HepG2 (cell line): ENCODE data around the gene POLR2F. TPM values are rescaled to one million over a fixed set of nuclear protein-coding genes. Genes with fewer than 3 reads are reported as not detected.

Experiments used
- ATAC-seq: fragments of 200-7000 bp; cut with Tn5 transposase; 3 replicates; pipeline ENCODE4 v1.9.1; 2020; ENCODE audit warnings: mild to moderate bottlenecking, moderate library complexity
- BruUV-seq: library from RNA; stranded (reverse); fragments of 400-500 nt; replicated peaks from 2 replicates; lab custom pipeline; 2021; lab: Mats Ljungman, UMichigan
- CTCF ChIA-PET: fragments of 300-600 bp; formaldehyde crosslinking; extraction: SDS; loops from one replicate; lab custom pipeline; 2021; ENCODE audit warnings: low total read pairs, inconsistent platforms, low intra/inter-chr PET ratio; lab: Yijun Ruan, JAX
- POLR2A ChIA-PET: fragments of 350-600 bp; sonication (Branson Sonifier 250); formaldehyde crosslinking; loops from one replicate; lab custom pipeline; 2020; ENCODE audit warnings: antibody characterized with exemption, inconsistent platforms; lab: Yijun Ruan, JAX
- DNase-seq: peaks from one replicate; pipeline ENCODE4 v3.0.0-alpha.2; 2015; ENCODE audit warnings: low spot score
- FAIRE-seq: peaks from 3 replicates; lab custom pipeline; 2011; peaks lifted over from hg19 to GRCh38; lab: Jason Lieb, UNC
- H2AFZ ChIP-seq: one replicate; pipeline ENCODE4 v1.6.1; 2011; ENCODE audit warnings: low read length, inconsistent platforms
- H3K27ac ChIP-seq: fragments of 300-600 bp; 3 replicates; pipeline ENCODE4 v1.8.0; 2011; ENCODE audit warnings: mixed run types, mild to moderate bottlenecking, mixed read lengths, low read length, inconsistent platforms; ENCODE audit not compliant: insufficient read depth; ENCODE audit errors: extremely low read length
- H3K27me3 ChIP-seq, 2 experiments: fragments of 200-600 bp in 1 of 2; 2 replicates in 1 of 2; 3 replicates in 1 of 2; pipeline versions ENCODE4 v1.6.0 to v1.8.0; 2011; ENCODE audit warnings: low read length in 2 of 2, mild to moderate bottlenecking in 2 of 2, moderate library complexity in 2 of 2, inconsistent platforms in 1 of 2; ENCODE audit not compliant: insufficient read depth in 2 of 2, control insufficient read depth in 1 of 2
- H3K36me3 ChIP-seq, 2 experiments: fragments of 200-600 bp in 1 of 2; replicated peaks in 1 of 2; 2 replicates in 1 of 2; 3 replicates in 1 of 2; pipeline versions ENCODE4 v1.5.1 to v1.8.0; 2011; ENCODE audit warnings: low read length in 2 of 2, inconsistent platforms in 1 of 2; ENCODE audit not compliant: insufficient read depth in 2 of 2, control insufficient read depth in 1 of 2
- H3K4me1 ChIP-seq: 2 replicates; pipeline ENCODE4 v1.5.1; 2012; ENCODE audit warnings: low read length, inconsistent platforms; ENCODE audit not compliant: insufficient read depth
- H3K4me2 ChIP-seq: 2 replicates; pipeline ENCODE4 v1.6.0; 2011; ENCODE audit warnings: low read depth, low read length, inconsistent platforms
- H3K4me3 ChIP-seq, 3 experiments: fragments of 200-600 bp in 1 of 3; sonication (generic), shearing (Covaris generic) in 1 of 3; replicated peaks in 1 of 3; 2 replicates each; pipeline ENCODE4 v1.5.1; 2011 to 2016; ENCODE audit warnings: low read length in 3 of 3, inconsistent platforms in 2 of 3, low read depth in 2 of 3, mild to moderate bottlenecking in 2 of 3, control low read depth in 1 of 3, mixed read lengths in 1 of 3; ENCODE audit not compliant: insufficient read depth in 1 of 3
- H3K79me2 ChIP-seq: one replicate; pipeline ENCODE4 v1.6.1; 2011; ENCODE audit warnings: low read length, inconsistent platforms; ENCODE audit not compliant: insufficient read depth
- H3K9ac ChIP-seq: 2 replicates; pipeline ENCODE4 v1.6.0; 2011; ENCODE audit warnings: mild to moderate bottlenecking, low read depth, low read length, inconsistent platforms; ENCODE audit not compliant: insufficient read depth
- H3K9me3 ChIP-seq: 2 replicates; pipeline ENCODE4 v1.5.1; 2012; ENCODE audit warnings: mild to moderate bottlenecking, low read length
- H4K20me1 ChIP-seq: 2 replicates; pipeline ENCODE4 v1.6.0; 2011; ENCODE audit warnings: inconsistent platforms, mild to moderate bottlenecking, low read length, moderate library complexity; ENCODE audit not compliant: insufficient read depth
- CHCHD3 ChIP-seq: sonication (generic); formaldehyde crosslinking; IDR thresholded peaks from 2 replicates; pipeline ENCODE4 v1.8.0; 2022; ENCODE audit warnings: mild to moderate bottlenecking, missing genetic modification reagents, moderate library complexity
- EEA1 ChIP-seq: sonication (generic); formaldehyde crosslinking; IDR thresholded peaks from 2 replicates; pipeline ENCODE4 v1.5.1; 2020; ENCODE audit warnings: mild to moderate bottlenecking, missing genetic modification reagents, borderline replicate concordance
- FOXM1 ChIP-seq: sonication (generic); formaldehyde crosslinking; IDR thresholded peaks from 2 replicates; pipeline ENCODE4 v1.5.0; 2020; ENCODE audit warnings: missing genetic modification reagents
- MLX ChIP-seq: IDR thresholded peaks from 2 replicates; pipeline ENCODE4 v1.6.1; 2016
- MXD3 ChIP-seq: IDR thresholded peaks from 2 replicates; pipeline ENCODE4 v1.6.1; 2016; ENCODE audit warnings: mild to moderate bottlenecking, missing biosample characterization, missing genetic modification reagents
- MYC ChIP-seq: sonication (generic); formaldehyde crosslinking; IDR thresholded peaks from 2 replicates; pipeline ENCODE4 v1.9.0; 2021; ENCODE audit warnings: missing genetic modification reagents, borderline replicate concordance
- NBN ChIP-seq: fragments of 450-650 bp; conservative IDR thresholded peaks from 2 replicates; pipeline ENCODE4 v1.6.1; 2017
- SRSF1 ChIP-seq: fragments of 200-400 bp; formaldehyde crosslinking; optimal IDR thresholded peaks from 2 replicates; pipeline ENCODE3; 2017; ENCODE audit warnings: mild to moderate bottlenecking, low read depth, low read length, moderate library complexity
- TP53 ChIP-seq: sonication (generic); formaldehyde crosslinking; conservative IDR thresholded peaks from 2 replicates; pipeline ENCODE4 v1.4.0; 2020; ENCODE audit warnings: missing genetic modification reagents
- ZIK1 ChIP-seq: sonication (generic); formaldehyde crosslinking; IDR thresholded peaks from 2 replicates; pipeline ENCODE4 v1.5.0; 2020; ENCODE audit warnings: mild to moderate bottlenecking, low read depth, missing genetic modification reagents, borderline replicate concordance
- ZNF138 ChIP-seq: sonication (generic); formaldehyde crosslinking; IDR thresholded peaks from 2 replicates; pipeline ENCODE4 v1.5.0; 2020; ENCODE audit warnings: mild to moderate bottlenecking, low read depth, missing genetic modification reagents
- ZNF3 ChIP-seq: IDR thresholded peaks from 2 replicates; pipeline ENCODE4 v1.7.0; 2017; ENCODE audit warnings: inconsistent platforms
- ZNF337 ChIP-seq: sonication (generic); formaldehyde crosslinking; IDR thresholded peaks from 2 replicates; pipeline ENCODE4 v1.5.1; 2020; ENCODE audit warnings: missing genetic modification reagents, low read depth, mild to moderate bottlenecking, borderline replicate concordance
- ZNF407 ChIP-seq: sonication (generic); formaldehyde crosslinking; IDR thresholded peaks from one replicate; pipeline ENCODE4 v1.5.1; 2020; ENCODE audit warnings: mild to moderate bottlenecking, missing genetic modification reagents; ENCODE audit errors: not compliant biosample characterization
- ZNF672 ChIP-seq: sonication (generic); formaldehyde crosslinking; IDR thresholded peaks from 2 replicates; pipeline ENCODE4 v1.8.1; 2022; ENCODE audit warnings: missing genetic modification reagents
- WGBS: methylation state at CpG from one replicate; pipeline ENCODE4 v1.1.6; 2017; ENCODE audit warnings: low lambda C conversion rate; 5-methylcytosine and 5-hydroxymethylcytosine counted together
- in situ Hi-C: cut with HindIII; loops from 2 replicates; pipeline ENCODE4 v1.10.0; 2017; ENCODE audit warnings: low pct_unique_long_range_greater_than_20kb; ENCODE audit not compliant: extremely low pct_ligation_motif_present
- intact Hi-C: fragments of 100-400 bp; cut with micrococcal nuclease; formaldehyde crosslinking; loops from one replicate; pipeline ENCODE4 v1.10.0; 2022; ENCODE audit not compliant: unreplicated experiment
- polyA plus RNA-seq, 8 experiments: library from polyadenylated mRNA; depleted of rRNA in 3 of 8; stranded (reverse) in 7 of 8; unstranded in 1 of 8; fragments of >200 nt; fragmentation: Illumina TruSeq in 4 of 8; extraction: Trizol in 4 of 8; gene quantifications; 2 replicates each; pipeline versions ENCODE4 v1.2.1 to v1.2.3, GENCODE V29; 2011 to 2016; ENCODE audit warnings: low read depth in 4 of 8, missing spikeins in 1 of 8, mixed read lengths in 1 of 8; ENCODE audit not compliant: insufficient read depth in 1 of 8
- total RNA-seq, 5 experiments: library from RNA; depleted of rRNA; stranded (reverse); fragments of >200 nt; fragmentation: Illumina TruSeq; extraction: Trizol; gene quantifications; 2 replicates each; pipeline ENCODE4 v1.2.3, GENCODE V29; 2016; ENCODE audit warnings: low read depth in 1 of 5

POLR2F gene
- total and polyA plus RNA-seq, 2 of the 13 experiments (the other 11 are each of a cell fraction or from before 2014, with no cell fraction given), result 135 to 158 TPM

DNA sequence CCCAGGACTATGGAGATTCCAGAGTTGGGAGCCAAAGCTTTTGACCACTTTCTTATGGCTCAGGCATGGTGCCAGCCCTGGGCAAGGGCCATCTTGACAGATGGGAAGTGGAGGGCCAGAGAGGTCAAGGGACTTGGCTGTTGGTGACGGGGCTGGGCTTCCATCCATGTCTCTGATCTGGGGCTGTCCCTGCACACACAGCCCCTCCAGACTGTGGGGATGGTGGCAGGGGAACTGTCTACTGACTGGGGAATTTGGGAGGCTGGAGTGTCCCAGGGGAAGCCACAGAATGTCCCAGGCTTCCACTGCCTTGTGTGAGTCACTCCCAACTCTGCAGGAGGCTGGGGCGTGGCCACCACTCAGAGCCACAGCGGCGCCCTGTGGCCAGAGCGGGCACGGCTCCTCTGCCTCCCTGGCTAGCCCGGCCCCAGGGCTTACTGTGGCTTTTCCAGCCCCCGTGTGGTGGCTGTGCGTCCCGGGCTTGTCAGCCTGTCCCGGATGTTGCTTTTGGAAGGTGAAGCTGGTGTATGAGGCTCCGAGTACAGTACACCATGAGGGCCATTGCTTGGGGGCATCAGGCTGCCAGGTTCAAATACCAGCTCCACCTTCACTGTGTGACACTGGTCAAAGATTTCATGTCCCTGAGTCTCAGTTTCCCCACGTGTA, 19.7 kb upstream of the POLR2F start:
- Histone ChIP-seq H3K36me3 (peaks cover 11 to 26% of the 10 kb centered on the region in 2 experiments; a peak in 4 of 5 replicates), H3K27ac (peak overlapping the region; percentile 21), H3K79me2 (no peaks in the 10 kb centered on the region), H2AFZ (no peak overlapping the region), H3K4me3 (no peak overlapping the region), H3K9me3 (no peaks in the 10 kb centered on the region), H4K20me1 (no peaks in the 10 kb centered on the region), H3K27me3 (no peaks in the 10 kb centered on the region), H3K4me1 (peaks cover 13% of the 10 kb centered on the region), H3K4me2 (peak overlapping the region; percentile 41; the same call in 1 of the 2 replicates), H3K9ac (0 out of 2 replicates have a peak overlapping the region, but pooled peaks have one; percentile 19)
- FAIRE-seq (peak; percentile 91), DNase-seq (peak; percentile 83), ATAC-seq (peak; percentile 98)
- ChIA-PET CTCF (interaction anchor here (0.7 to 1.9 kb wide), 7 partner anchors 19 to 116 kb away, joined by 3 to 28 read pairs (median 4); no protein-coding TSS in a partner anchor), POLR2A (interaction anchor here (0.7 to 1.1 kb wide), 2 partner anchors 27 to 79 kb away, joined by 3 to 4 read pairs; partner anchors contain the start of gene MICALL1)
- no TSS peak for BruUV-seq
- intact Hi-C loops (loop anchor here (2.0 to 5.0 kb wide), 2 partner anchors 33 to 47 kb away; no protein-coding TSS in a partner anchor), in situ Hi-C loops (loop anchor here (10.0 kb wide), 1 partner anchor 119 kb away; no protein-coding TSS in a partner anchor)
- WGBS, result no CpG with 5 or more reads among the region's 13 CpGs
- no peak for TF ChIP-seq SRSF1
- no peak for TF ChIP-seq ZNF672 (CRISPR knock-in tag)
- no peak for TF ChIP-seq ZNF407 (CRISPR knock-in tag)
- TF ChIP-seq MYC, result peak; percentile 57; the same call in 1 of the 2 replicates
- no peak for TF ChIP-seq EEA1 (CRISPR knock-in tag)
- no peak for TF ChIP-seq FOXM1 (CRISPR knock-in tag)
- TF ChIP-seq MXD3 (CRISPR knock-in tag), result peak; percentile 82; the same call in 1 of the 2 replicates
- no peak for TF ChIP-seq ZNF3
- no peak for TF ChIP-seq CHCHD3
- TF ChIP-seq ZNF337 (CRISPR knock-in tag), result no peak
- TF ChIP-seq MLX (CRISPR knock-in tag), result no peak
- TF ChIP-seq NBN, result no peak
- TF ChIP-seq ZIK1 (CRISPR knock-in tag), result no peak
- 0 out of 2 replicates have a peak, but pooled peaks have one; percentile 43 for TF ChIP-seq TP53 (CRISPR knock-in tag)
- no peak for TF ChIP-seq ZNF138 (CRISPR knock-in tag)
